ENCODE data around the gene OVOL2.
"Not testable (repeated sequence)": the region's sequence is repeated elsewhere in the genome, so short reads cannot be mapped to it uniquely, and the experiment has no call there.

The OVOL2 gene

DNA sequence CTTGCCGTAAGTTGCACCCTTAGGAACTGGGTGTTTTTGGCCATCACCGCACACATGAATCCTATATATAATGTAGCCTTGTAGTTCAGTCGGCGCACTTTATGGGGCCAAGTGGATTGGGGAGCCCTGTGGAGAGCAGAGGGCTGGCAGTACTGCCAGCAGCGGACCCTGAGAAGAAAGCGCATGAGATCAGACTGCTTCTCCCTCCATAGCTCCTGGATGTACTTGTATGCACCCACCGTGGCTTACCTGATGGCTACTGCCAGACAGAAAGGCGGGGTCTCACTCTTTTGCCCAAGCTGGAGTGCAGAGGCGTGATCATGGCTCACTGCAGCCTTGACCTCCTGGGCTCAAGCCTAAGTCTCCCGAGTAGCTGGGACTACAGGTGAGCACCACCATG is 32.8 kb upstream of the OVOL2 start:
- Histone ChIP-seq H3K27ac (replicated peaks; ENCODE audit: low read length) (no peak overlapping the region), H2BK15ac (ENCODE audit: low read length) (no peak overlapping the region), H3K14ac (ENCODE audit: low read length) (no peak overlapping the region), H3K27me3 (ENCODE audit: control insufficient read depth in 3 of 3, insufficient read depth in 3 of 3, low read depth in 1 of 3, low read length in 3 of 3) (peaks cover 0 to 35% (median 0%) of the 10 kb centered on the region in 3 experiments), H3K23ac (ENCODE audit: low read depth, low read length, poor library complexity) (no peak overlapping the region), H3K4me1 (ENCODE audit: control insufficient read depth in 2 of 2, insufficient read depth in 1 of 2, low read depth in 1 of 2, low read length in 2 of 2) (no peaks in the 10 kb centered on the region), H2BK5ac (ENCODE audit: low read length) (no peak overlapping the region), H3K9me3 (replicated peaks in 1 of 2; ENCODE audit: control insufficient read depth in 2 of 2, insufficient read depth in 1 of 2, low read depth in 1 of 2, low read length in 2 of 2) (no peaks in the 10 kb centered on the region), H3K18ac (ENCODE audit: low read length) (no peak overlapping the region), H2BK12ac (ENCODE audit: low read length) (no peak overlapping the region), H2AK5ac (ENCODE audit: low read depth, low read length) (no peak overlapping the region), H3K79me1 (ENCODE audit: low read depth, low read length) (no peaks in the 10 kb centered on the region), H3K4ac (ENCODE audit: low read length) (no peak overlapping the region), H4K91ac (ENCODE audit: low read depth, low read length, poor library complexity) (no peak overlapping the region), H2AFZ (ENCODE audit: low read length) (no peak overlapping the region), H2BK120ac (ENCODE audit: low read depth, low read length) (no peak overlapping the region), H3K9ac (ENCODE audit: low read depth, low read length, poor library complexity) (no peak overlapping the region), H4K8ac (ENCODE audit: low read depth, low read length) (no peak overlapping the region), H3K4me2 (ENCODE audit: insufficient read depth, low read length, poor library complexity, severe bottlenecking) (no peak overlapping the region), H3K4me3 (ENCODE audit: low read length in 2 of 2) (no peak overlapping the region), H3K36me3 (replicated peaks in 1 of 2; ENCODE audit: control insufficient read depth in 2 of 2, insufficient read depth in 2 of 2, low read length in 2 of 2) (no peaks in the 10 kb centered on the region)
- WGBS, 2 donors (ENCODE audit: extremely low coverage in 2 of 2, insufficient read length in 2 of 2, insufficient replicate concordance in 1 of 2), result no CpG with 5 or more reads among the region's 10 CpGs
- no peak for DNase-seq (ENCODE audit: low spot score)

DNA sequence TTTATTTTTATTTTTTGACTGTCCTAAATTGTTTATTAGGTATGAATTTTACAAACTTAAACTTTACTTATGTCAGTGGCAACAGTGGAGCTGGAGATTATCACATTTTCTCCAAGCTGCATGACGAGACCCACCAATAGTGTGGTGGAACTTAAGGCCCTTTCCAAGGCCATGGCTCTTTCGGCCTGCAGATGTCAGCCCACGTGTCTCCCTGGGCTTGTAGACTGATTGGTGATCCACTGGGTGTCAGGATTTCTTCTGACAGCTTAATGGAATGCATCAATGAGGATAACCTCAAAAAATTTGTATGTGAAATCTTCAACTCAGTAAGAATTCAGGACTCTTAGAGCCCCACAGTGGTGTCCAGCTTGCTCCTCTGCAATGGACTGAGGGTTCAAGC is 32.3 kb upstream of the OVOL2 start:
- no peak overlapping the region for H3K9ac ChIP-seq (ENCODE audit: low read depth, low read length, poor library complexity)
- no peak overlapping the region for H2BK120ac ChIP-seq (ENCODE audit: low read depth, low read length)
- WGBS, 2 donors (ENCODE audit: extremely low coverage in 2 of 2, insufficient read length in 2 of 2, insufficient replicate concordance in 1 of 2), result no CpG with 5 or more reads among the region's 3 CpGs
- no peaks in the 10 kb centered on the region for H3K36me3 ChIP-seq (replicated peaks in 1 of 2; ENCODE audit: control insufficient read depth in 2 of 2, insufficient read depth in 2 of 2, low read length in 2 of 2)
- H3K4me2 ChIP-seq (ENCODE audit: insufficient read depth, low read length, poor library complexity, severe bottlenecking), result no peak overlapping the region
- no peak overlapping the region for H3K18ac ChIP-seq (ENCODE audit: low read length)
- H2BK12ac ChIP-seq (ENCODE audit: low read length), result no peak overlapping the region
- H2BK15ac ChIP-seq (ENCODE audit: low read length), result no peak overlapping the region
- H3K27ac ChIP-seq (replicated peaks; ENCODE audit: low read length), result no peak overlapping the region
- no peak overlapping the region for H2AK5ac ChIP-seq (ENCODE audit: low read depth, low read length)
- no peaks in the 10 kb centered on the region for H3K4me1 ChIP-seq (ENCODE audit: control insufficient read depth in 2 of 2, insufficient read depth in 1 of 2, low read depth in 1 of 2, low read length in 2 of 2)
- no peak overlapping the region for H4K91ac ChIP-seq (ENCODE audit: low read depth, low read length, poor library complexity)
- no peak overlapping the region for H3K4ac ChIP-seq (ENCODE audit: low read length)
- no peak for DNase-seq (ENCODE audit: low spot score)
- H3K79me1 ChIP-seq (ENCODE audit: low read depth, low read length), result no peaks in the 10 kb centered on the region
- no peaks in the 10 kb centered on the region for H3K9me3 ChIP-seq (replicated peaks in 1 of 2; ENCODE audit: control insufficient read depth in 2 of 2, insufficient read depth in 1 of 2, low read depth in 1 of 2, low read length in 2 of 2)
- H2AFZ ChIP-seq (ENCODE audit: low read length), result no peak overlapping the region
- H3K4me3 ChIP-seq (ENCODE audit: low read length in 2 of 2), result no peak overlapping the region
- H3K27me3 ChIP-seq (ENCODE audit: control insufficient read depth in 3 of 3, insufficient read depth in 3 of 3, low read depth in 1 of 3, low read length in 3 of 3), result peaks cover 0 to 35% (median 0%) of the 10 kb centered on the region in 3 experiments
- H3K23ac ChIP-seq (ENCODE audit: low read depth, low read length, poor library complexity), result no peak overlapping the region
- no peak overlapping the region for H3K14ac ChIP-seq (ENCODE audit: low read length)
- no peak overlapping the region for H2BK5ac ChIP-seq (ENCODE audit: low read length)
- no peak overlapping the region for H4K8ac ChIP-seq (ENCODE audit: low read depth, low read length)

DNA sequence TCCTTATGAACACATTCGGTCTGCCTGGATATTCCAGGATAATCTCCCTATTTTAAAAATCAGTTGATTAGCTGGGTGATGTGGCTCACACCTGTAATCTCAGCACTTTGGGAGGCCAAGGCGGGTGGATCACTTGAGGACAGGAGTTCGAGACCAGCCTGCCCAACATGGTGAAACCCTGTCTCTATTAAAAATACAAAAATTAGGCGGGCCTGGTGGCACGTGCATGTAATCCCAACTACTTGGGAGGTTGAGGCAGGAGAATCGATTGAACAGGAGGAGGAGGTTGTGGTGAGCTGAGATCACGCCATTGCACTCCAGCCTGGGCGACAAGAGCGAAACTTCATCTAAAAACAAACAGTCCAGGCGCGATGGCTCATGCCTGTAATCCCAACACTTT is 31.1 kb upstream of the OVOL2 start:
- not testable (repeated sequence) for H3K4me2 ChIP-seq (ENCODE audit: insufficient read depth, low read length, poor library complexity, severe bottlenecking); H3K18ac ChIP-seq (ENCODE audit: low read length)
- no CpG with 5 or more reads among the region's 11 CpGs for WGBS, 2 donors (ENCODE audit: extremely low coverage in 2 of 2, insufficient read length in 2 of 2, insufficient replicate concordance in 1 of 2)

DNA sequence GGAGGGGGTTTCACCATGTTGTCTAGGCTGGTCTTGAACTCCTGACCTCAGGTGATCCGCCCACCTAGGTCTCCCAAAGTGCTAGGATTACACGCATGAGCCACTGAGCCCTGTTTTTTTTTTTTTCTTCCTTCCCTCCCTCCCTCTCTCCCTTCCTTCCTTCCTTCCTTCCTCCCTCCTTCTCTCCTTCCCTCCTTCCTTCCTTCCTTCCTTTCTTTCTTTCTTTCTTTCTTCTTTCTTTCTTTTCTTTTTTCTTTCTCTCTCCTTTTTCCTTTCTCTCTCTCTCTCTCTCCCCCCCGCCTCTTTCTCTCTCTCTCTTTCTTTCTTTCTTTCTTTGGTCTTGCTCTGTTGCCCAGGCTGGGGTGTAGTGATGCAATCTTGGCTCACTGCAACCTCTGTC is 30.6 kb upstream of the OVOL2 start:
- not testable (repeated sequence) for H2BK15ac ChIP-seq (ENCODE audit: low read length); H3K27ac ChIP-seq (replicated peaks; ENCODE audit: low read length); H4K8ac ChIP-seq (ENCODE audit: low read depth, low read length); H2BK5ac ChIP-seq (ENCODE audit: low read length); H3K4ac ChIP-seq (ENCODE audit: low read length); H3K9ac ChIP-seq (ENCODE audit: low read depth, low read length, poor library complexity); H3K18ac ChIP-seq (ENCODE audit: low read length); H4K91ac ChIP-seq (ENCODE audit: low read depth, low read length, poor library complexity); H2BK12ac ChIP-seq (ENCODE audit: low read length); DNase-seq (ENCODE audit: low spot score); H3K23ac ChIP-seq (ENCODE audit: low read depth, low read length, poor library complexity); H3K36me3 ChIP-seq (replicated peaks in 1 of 2; ENCODE audit: control insufficient read depth in 2 of 2, insufficient read depth in 2 of 2, low read length in 2 of 2); H3K9me3 ChIP-seq (replicated peaks in 1 of 2; ENCODE audit: control insufficient read depth in 2 of 2, insufficient read depth in 1 of 2, low read depth in 1 of 2, low read length in 2 of 2); H2AK5ac ChIP-seq (ENCODE audit: low read depth, low read length); H3K14ac ChIP-seq (ENCODE audit: low read length); H3K4me2 ChIP-seq (ENCODE audit: insufficient read depth, low read length, poor library complexity, severe bottlenecking); H3K4me1 ChIP-seq (ENCODE audit: control insufficient read depth in 2 of 2, insufficient read depth in 1 of 2, low read depth in 1 of 2, low read length in 2 of 2); H2BK120ac ChIP-seq (ENCODE audit: low read depth, low read length); H3K79me1 ChIP-seq (ENCODE audit: low read depth, low read length); H2AFZ ChIP-seq (ENCODE audit: low read length); H3K4me3 ChIP-seq (ENCODE audit: low read length in 2 of 2)
- WGBS, 2 donors (ENCODE audit: extremely low coverage in 2 of 2, insufficient read length in 2 of 2, insufficient replicate concordance in 1 of 2), result no CpG with 5 or more reads among the region's 3 CpGs
- H3K27me3 ChIP-seq (ENCODE audit: control insufficient read depth in 3 of 3, insufficient read depth in 3 of 3, low read depth in 1 of 3, low read length in 3 of 3), result peaks cover 0 to 20% (median 0%) of the 10 kb centered on the region in 3 experiments

More for the DNA sequence above, 31.1 kb upstream of the OVOL2 start:
- H2AFZ ChIP-seq (ENCODE audit: low read length); H2AK5ac ChIP-seq (ENCODE audit: low read depth, low read length); DNase-seq (ENCODE audit: low spot score); H3K27ac ChIP-seq (replicated peaks; ENCODE audit: low read length); H2BK5ac ChIP-seq (ENCODE audit: low read length); H3K4me3 ChIP-seq (ENCODE audit: low read length in 2 of 2); H3K23ac ChIP-seq (ENCODE audit: low read depth, low read length, poor library complexity); H3K14ac ChIP-seq (ENCODE audit: low read length); H4K91ac ChIP-seq (ENCODE audit: low read depth, low read length, poor library complexity); H2BK12ac ChIP-seq (ENCODE audit: low read length); H3K79me1 ChIP-seq (ENCODE audit: low read depth, low read length); H4K8ac ChIP-seq (ENCODE audit: low read depth, low read length); H3K9ac ChIP-seq (ENCODE audit: low read depth, low read length, poor library complexity); H3K4me1 ChIP-seq (ENCODE audit: control insufficient read depth in 2 of 2, insufficient read depth in 1 of 2, low read depth in 1 of 2, low read length in 2 of 2); H2BK15ac ChIP-seq (ENCODE audit: low read length); H3K36me3 ChIP-seq (replicated peaks in 1 of 2; ENCODE audit: control insufficient read depth in 2 of 2, insufficient read depth in 2 of 2, low read length in 2 of 2); H3K4ac ChIP-seq (ENCODE audit: low read length); H2BK120ac ChIP-seq (ENCODE audit: low read depth, low read length); H3K9me3 ChIP-seq (replicated peaks in 1 of 2; ENCODE audit: control insufficient read depth in 2 of 2, insufficient read depth in 1 of 2, low read depth in 1 of 2, low read length in 2 of 2): not testable (repeated sequence)
- peaks cover 0 to 26% (median 0%) of the 10 kb centered on the region in 3 experiments for H3K27me3 ChIP-seq (ENCODE audit: control insufficient read depth in 3 of 3, insufficient read depth in 3 of 3, low read depth in 1 of 3, low read length in 3 of 3)

All from neuronal stem cell (in vitro differentiated cells).